Uterus (tissue), 2 donors: ENCODE results near the gene ADCY5.

Experiments
- POLR2A ChIP-seq, 2 donors: fragments of 450-650 bp; IDR thresholded peaks; one replicate each; pipeline ENCODE4 v1.6.1; 2016; ENCODE audit warnings: antibody characterized with exemption in 2 of 2, mild to moderate bottlenecking in 1 of 2, moderate library complexity in 1 of 2
- TF ChIP-seq, protein P1 (sequence below), 4 experiments: fragments of 200-600 bp in 2 of 4; fragments of 450-650 bp in 2 of 4; sonication (generic) in 2 of 4; IDR thresholded peaks; one replicate each; pipeline ENCODE4 v1.5.1; 2016 to 2019; ENCODE audit warnings: antibody characterized with exemption in 4 of 4, mild to moderate bottlenecking in 2 of 4, moderate library complexity in 1 of 4

DNA sequence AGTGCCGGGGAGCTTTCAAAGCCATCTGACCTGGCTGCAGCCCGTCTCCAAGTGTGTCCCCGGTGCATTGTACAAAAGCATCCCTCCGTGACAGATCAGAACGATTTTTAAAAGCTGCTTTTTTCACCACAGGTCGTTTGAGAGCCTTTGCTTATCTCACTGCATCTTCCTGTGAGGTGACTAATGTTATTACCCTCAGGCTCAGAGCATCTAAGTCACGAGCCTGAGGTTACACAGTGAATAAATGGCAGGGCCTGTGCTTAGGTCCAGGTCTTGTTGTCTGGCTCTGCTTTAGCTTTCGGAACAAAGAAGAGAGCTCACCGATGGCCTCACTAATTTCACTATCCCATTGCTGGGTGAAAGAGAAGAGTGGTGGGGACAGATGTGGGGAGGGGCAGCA lies 163.8 kb downstream of the ADCY5 start:
- TF ChIP-seq, protein P1, sequence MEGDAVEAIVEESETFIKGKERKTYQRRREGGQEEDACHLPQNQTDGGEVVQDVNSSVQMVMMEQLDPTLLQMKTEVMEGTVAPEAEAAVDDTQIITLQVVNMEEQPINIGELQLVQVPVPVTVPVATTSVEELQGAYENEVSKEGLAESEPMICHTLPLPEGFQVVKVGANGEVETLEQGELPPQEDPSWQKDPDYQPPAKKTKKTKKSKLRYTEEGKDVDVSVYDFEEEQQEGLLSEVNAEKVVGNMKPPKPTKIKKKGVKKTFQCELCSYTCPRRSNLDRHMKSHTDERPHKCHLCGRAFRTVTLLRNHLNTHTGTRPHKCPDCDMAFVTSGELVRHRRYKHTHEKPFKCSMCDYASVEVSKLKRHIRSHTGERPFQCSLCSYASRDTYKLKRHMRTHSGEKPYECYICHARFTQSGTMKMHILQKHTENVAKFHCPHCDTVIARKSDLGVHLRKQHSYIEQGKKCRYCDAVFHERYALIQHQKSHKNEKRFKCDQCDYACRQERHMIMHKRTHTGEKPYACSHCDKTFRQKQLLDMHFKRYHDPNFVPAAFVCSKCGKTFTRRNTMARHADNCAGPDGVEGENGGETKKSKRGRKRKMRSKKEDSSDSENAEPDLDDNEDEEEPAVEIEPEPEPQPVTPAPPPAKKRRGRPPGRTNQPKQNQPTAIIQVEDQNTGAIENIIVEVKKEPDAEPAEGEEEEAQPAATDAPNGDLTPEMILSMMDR (IDR thresholded peaks at IDR 0.05) = no peak
- no peak for TF ChIP-seq POLR2A (IDR thresholded peaks at IDR 0.05)
